Measurements from ENCODE around the gene GUCY2D. TPM values are rescaled to one million over a fixed set of nuclear protein-coding genes. Genes with fewer than 3 reads are reported as not detected.

GUCY2D gene
- total RNA-seq, 1 donor from 2014 or later = 0.69 TPM

DNA sequence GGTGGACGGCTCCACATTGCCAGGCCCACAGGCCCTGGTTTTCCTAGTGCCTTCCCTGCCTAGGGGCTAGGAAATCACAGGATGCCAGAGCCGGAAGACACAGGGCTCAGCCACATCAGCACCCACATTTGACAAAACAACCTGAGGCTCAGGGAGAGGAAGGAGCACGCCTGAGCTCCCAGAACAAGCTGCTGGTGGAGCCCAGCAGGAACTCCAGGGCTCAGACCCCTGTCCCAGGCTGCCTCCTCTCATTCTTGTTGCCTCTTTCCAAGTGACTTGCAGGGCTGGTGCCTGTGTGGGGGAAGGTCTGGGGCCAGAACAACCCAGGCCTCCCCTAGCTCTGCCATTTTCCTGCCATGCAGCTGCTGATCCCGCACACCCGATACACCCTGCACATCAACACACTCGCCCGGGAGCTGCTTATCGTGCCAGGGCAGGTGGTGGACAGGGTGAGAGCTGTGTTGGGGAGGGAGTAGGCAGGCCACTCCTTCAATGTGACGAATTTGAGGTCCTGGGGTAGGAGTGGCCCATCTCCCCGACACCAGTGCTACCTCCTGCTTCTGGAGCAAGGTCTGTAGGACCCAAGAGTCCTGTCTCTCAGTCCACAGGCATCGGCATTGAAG lies 44.0 kb downstream of the GUCY2D start:
- H3K36me3 Mint-ChIP-seq = no peaks in the 10 kb centered on the region
- TF ChIP-seq, protein P1, sequence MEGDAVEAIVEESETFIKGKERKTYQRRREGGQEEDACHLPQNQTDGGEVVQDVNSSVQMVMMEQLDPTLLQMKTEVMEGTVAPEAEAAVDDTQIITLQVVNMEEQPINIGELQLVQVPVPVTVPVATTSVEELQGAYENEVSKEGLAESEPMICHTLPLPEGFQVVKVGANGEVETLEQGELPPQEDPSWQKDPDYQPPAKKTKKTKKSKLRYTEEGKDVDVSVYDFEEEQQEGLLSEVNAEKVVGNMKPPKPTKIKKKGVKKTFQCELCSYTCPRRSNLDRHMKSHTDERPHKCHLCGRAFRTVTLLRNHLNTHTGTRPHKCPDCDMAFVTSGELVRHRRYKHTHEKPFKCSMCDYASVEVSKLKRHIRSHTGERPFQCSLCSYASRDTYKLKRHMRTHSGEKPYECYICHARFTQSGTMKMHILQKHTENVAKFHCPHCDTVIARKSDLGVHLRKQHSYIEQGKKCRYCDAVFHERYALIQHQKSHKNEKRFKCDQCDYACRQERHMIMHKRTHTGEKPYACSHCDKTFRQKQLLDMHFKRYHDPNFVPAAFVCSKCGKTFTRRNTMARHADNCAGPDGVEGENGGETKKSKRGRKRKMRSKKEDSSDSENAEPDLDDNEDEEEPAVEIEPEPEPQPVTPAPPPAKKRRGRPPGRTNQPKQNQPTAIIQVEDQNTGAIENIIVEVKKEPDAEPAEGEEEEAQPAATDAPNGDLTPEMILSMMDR (IDR thresholded peaks at IDR 0.05; ENCODE audit: unreplicated experiment) = no peak
- no peak overlapping the region for H3K27ac Mint-ChIP-seq
- H3K9me3 Mint-ChIP-seq = no peaks in the 10 kb centered on the region
- DNase-seq (ENCODE audit: low spot score in 2 of 2, unreplicated experiment in 2 of 2) = no peak
- peaks cover 37% of the 10 kb centered on the region for H3K27me3 Mint-ChIP-seq (ENCODE audit: low read depth)
- no peak overlapping the region for H3K4me3 Mint-ChIP-seq
- peaks cover under 1% of the 10 kb centered on the region for H3K4me1 Mint-ChIP-seq

- peaks cover 43% of the 10 kb centered on the region for H3K27me3 Mint-ChIP-seq (ENCODE audit: low read depth)
- no peak for DNase-seq (ENCODE audit: low spot score in 2 of 2, unreplicated experiment in 2 of 2)
- no peak overlapping the region for H3K27ac Mint-ChIP-seq
- no peaks in the 10 kb centered on the region for H3K9me3 Mint-ChIP-seq
- no peak overlapping the region for H3K4me3 Mint-ChIP-seq
- no peaks in the 10 kb centered on the region for H3K4me1 Mint-ChIP-seq
- no peaks in the 10 kb centered on the region for H3K36me3 Mint-ChIP-seq
- TF ChIP-seq, protein P1 (IDR thresholded peaks at IDR 0.05; ENCODE audit: unreplicated experiment) = no peak
These were observed 44.7 kb downstream of the GUCY2D start for GRCh38 chr17:8046929-8047768.

- H3K4me3 Mint-ChIP-seq = no peak overlapping the region
- no peaks in the 10 kb centered on the region for H3K9me3 Mint-ChIP-seq
- no peaks in the 10 kb centered on the region for H3K36me3 Mint-ChIP-seq
- DNase-seq (ENCODE audit: low spot score in 2 of 2, unreplicated experiment in 2 of 2) = no peak
- H3K27ac Mint-ChIP-seq = no peak overlapping the region
- peaks cover 43% of the 10 kb centered on the region for H3K27me3 Mint-ChIP-seq (ENCODE audit: low read depth)
- H3K4me1 Mint-ChIP-seq = no peaks in the 10 kb centered on the region
- TF ChIP-seq, protein P1 (IDR thresholded peaks at IDR 0.05; ENCODE audit: unreplicated experiment) = no peak
These were observed 45.3 kb downstream of the GUCY2D start for GRCh38 chr17:8047769-8048110.

GRCh38 chr17:8048236-8048635 lies 45.8 kb downstream of the GUCY2D start:
- DNase-seq (ENCODE audit: low spot score in 2 of 2, unreplicated experiment in 2 of 2) = no peak
- Mint-ChIP-seq H3K27ac (no peak overlapping the region), H3K4me3 (no peak overlapping the region), H3K9me3 (no peaks in the 10 kb centered on the region), H3K4me1 (no peaks in the 10 kb centered on the region), H3K36me3 (no peaks in the 10 kb centered on the region), H3K27me3 (ENCODE audit: low read depth) (peaks cover 43% of the 10 kb centered on the region)
- TF ChIP-seq, protein P1 (IDR thresholded peaks at IDR 0.05; ENCODE audit: unreplicated experiment) = no peak

DNA sequence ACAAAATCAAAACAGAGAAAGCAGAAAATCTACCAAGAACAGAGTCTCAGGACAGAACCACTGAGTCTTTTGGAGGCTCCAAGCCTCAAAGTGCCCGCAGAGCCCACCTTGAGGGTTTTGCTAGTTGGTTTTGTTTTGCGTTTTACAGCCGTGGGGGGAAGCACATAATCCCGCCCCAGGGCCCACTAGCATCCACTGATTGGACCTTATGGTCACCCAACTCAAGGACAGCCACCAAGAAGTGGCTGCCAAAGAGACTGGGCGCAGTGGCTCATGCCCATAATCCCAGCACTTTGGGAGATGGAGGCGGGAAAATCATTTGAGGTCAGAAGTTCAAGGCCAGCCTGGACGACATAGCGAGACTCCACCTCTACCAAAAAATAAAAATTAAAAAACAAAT lies 46.3 kb downstream of the GUCY2D start:
- DNase-seq (ENCODE audit: low spot score in 2 of 2, unreplicated experiment in 2 of 2) = no peak
- H3K27me3 Mint-ChIP-seq (ENCODE audit: low read depth) = peaks cover 40% of the 10 kb centered on the region
- H3K27ac Mint-ChIP-seq = no peak overlapping the region
- TF ChIP-seq, protein P1 (IDR thresholded peaks at IDR 0.05; ENCODE audit: unreplicated experiment) = no peak
- H3K4me1 Mint-ChIP-seq = no peaks in the 10 kb centered on the region
- H3K36me3 Mint-ChIP-seq = no peaks in the 10 kb centered on the region
- no peaks in the 10 kb centered on the region for H3K9me3 Mint-ChIP-seq
- H3K4me3 Mint-ChIP-seq = no peak overlapping the region
